K562 (cell line): ENCODE measurements around the gene TRNT1. TPM values are rescaled to one million over a fixed set of nuclear protein-coding genes. Genes with fewer than 3 reads are reported as not detected.

Experiments used
- ATAC-seq: fragments of 200-7000 bp; cut with Tn5 transposase; 3 replicates; pipeline ENCODE4 v1.9.1; 2020; ENCODE audit warnings: moderate library complexity
- BruUV-seq: library from RNA; stranded (reverse); fragments of 400-500 nt; replicated peaks from 2 replicates; lab custom pipeline; 2021; lab: Mats Ljungman, UMichigan
- CTCF ChIA-PET: fragments of 300-600 bp; formaldehyde crosslinking; extraction: SDS; loops from one replicate; lab custom pipeline; 2021; ENCODE audit warnings: low intra/inter-chr PET ratio; lab: Yijun Ruan, JAX
- POLR2A ChIA-PET: fragments of 300-600, 350-650 bp; sonication (Branson Sonifier 250); formaldehyde crosslinking; extraction: SDS; loops from one replicate; lab custom pipeline; 2021; ENCODE audit warnings: antibody characterized with exemption, inconsistent platforms; lab: Yijun Ruan, JAX
- DNase-seq, 4 experiments: peaks; one replicate each; pipeline versions ENCODE4 v3.0.0 to v3.0.0-alpha.2; 2011 to 2018; ENCODE audit warnings: low spot score in 3 of 4, mixed read lengths in 3 of 4; ENCODE audit errors: extremely low read depth in 1 of 4
- FAIRE-seq: peaks from 2 replicates; lab custom pipeline; 2011; peaks lifted over from hg19 to GRCh38; lab: Jason Lieb, UNC
- H2AFZ ChIP-seq: 2 replicates; pipeline ENCODE4 v1.6.0; 2011; ENCODE audit warnings: low read depth, low read length, control low read depth, inconsistent platforms
- H3K27ac ChIP-seq: fragments of 200-600 bp; 3 replicates; pipeline ENCODE4 v1.8.0; 2011; ENCODE audit warnings: low read depth, mild to moderate bottlenecking, control low read depth, inconsistent platforms, low read length, moderate library complexity, mixed read lengths; ENCODE audit errors: extremely low read depth
- H3K27me3 ChIP-seq, 2 experiments: fragments of 300-600 bp in 1 of 2; 2 replicates in 1 of 2; 3 replicates in 1 of 2; pipeline versions ENCODE4 v1.6.0 to v1.8.0; 2011; ENCODE audit warnings: inconsistent platforms in 2 of 2, low read length in 2 of 2, mild to moderate bottlenecking in 1 of 2, mixed read lengths in 1 of 2, moderate library complexity in 1 of 2; ENCODE audit not compliant: control insufficient read depth in 2 of 2, insufficient read depth in 2 of 2
- H3K36me3 ChIP-seq: fragments of 300-600 bp; 3 replicates; pipeline ENCODE4 v1.8.0; 2011; ENCODE audit warnings: mild to moderate bottlenecking, low read length, inconsistent platforms; ENCODE audit not compliant: control insufficient read depth, insufficient read depth
- H3K4me1 ChIP-seq, 2 experiments: fragments of 200-600 bp in 1 of 2; replicated peaks in 1 of 2; 2 replicates in 1 of 2; 3 replicates in 1 of 2; pipeline versions ENCODE4 v1.5.1 to v1.8.0; 2011; ENCODE audit warnings: inconsistent platforms in 2 of 2, low read length in 2 of 2, mild to moderate bottlenecking in 1 of 2, mixed read lengths in 1 of 2, moderate library complexity in 1 of 2; ENCODE audit not compliant: control insufficient read depth in 2 of 2, insufficient read depth in 2 of 2
- H3K4me2 ChIP-seq: 2 replicates; pipeline ENCODE4 v1.6.1; 2011; ENCODE audit warnings: low read length, control low read depth, inconsistent platforms, mixed read lengths; ENCODE audit not compliant: insufficient read depth
- H3K4me3 ChIP-seq: fragments of 200-600 bp; sonication (generic), shearing (Covaris generic); 2 replicates; pipeline ENCODE4 v1.5.1; 2016; ENCODE audit warnings: control low read depth, inconsistent platforms
- H3K79me2 ChIP-seq: fragments of 200-600 bp; 3 replicates; pipeline ENCODE4 v1.8.0; 2011; ENCODE audit warnings: low read length, inconsistent platforms; ENCODE audit not compliant: control insufficient read depth, insufficient read depth
- H3K9ac ChIP-seq, 2 experiments: 2 replicates each; pipeline versions ENCODE4 v1.6.0 to v1.6.1; 2011; ENCODE audit warnings: low read depth in 2 of 2, low read length in 2 of 2, control low read depth in 1 of 2, inconsistent platforms in 1 of 2, mild to moderate bottlenecking in 1 of 2, mixed read lengths in 1 of 2; ENCODE audit not compliant: insufficient read depth in 1 of 2
- H3K9me1 ChIP-seq: one replicate; pipeline ENCODE4 v1.6.0; 2011; ENCODE audit warnings: inconsistent platforms, mild to moderate bottlenecking, low read length, moderate library complexity; ENCODE audit not compliant: control insufficient read depth, insufficient read depth
- H3K9me3 ChIP-seq: replicated peaks from 2 replicates; pipeline ENCODE4 v1.5.1; 2011; ENCODE audit warnings: low read depth, low read length, inconsistent platforms; ENCODE audit not compliant: control insufficient read depth, insufficient read depth
- H4K20me1 ChIP-seq: replicated peaks from 2 replicates; pipeline ENCODE4 v1.6.1; 2011; ENCODE audit warnings: low read length, inconsistent platforms, mixed read lengths; ENCODE audit not compliant: control insufficient read depth, insufficient read depth
- COPS2 ChIP-seq: fragments of 450-650 bp; conservative IDR thresholded peaks from 2 replicates; pipeline ENCODE4 v1.6.1; 2016; ENCODE audit warnings: mild to moderate bottlenecking, moderate library complexity
- ELF4 ChIP-seq: fragments of 450-650 bp; formaldehyde crosslinking; IDR thresholded peaks from 2 replicates; pipeline ENCODE4 v1.4.0; 2022; ENCODE audit warnings: missing genetic modification characterization
- FUS ChIP-seq: fragments of 200-400 bp; formaldehyde crosslinking; optimal IDR thresholded peaks from 2 replicates; pipeline ENCODE3; 2017; ENCODE audit warnings: low read depth, low read length
- MAFF ChIP-seq: IDR thresholded peaks from 2 replicates; pipeline ENCODE4 v1.6.1; 2012; ENCODE audit warnings: low read length, improper control_type of control experiment
- MCM3 ChIP-seq: fragments of 450-650 bp; IDR thresholded peaks from 2 replicates; pipeline ENCODE4 v1.6.1; 2016
- NCOA6 ChIP-seq: fragments of 450-650 bp; IDR thresholded peaks from 2 replicates; pipeline ENCODE4 v1.6.1; 2017; ENCODE audit warnings: mild to moderate bottlenecking
- NFYB ChIP-seq: IDR thresholded peaks from 2 replicates; pipeline ENCODE4 v1.6.1; 2011; ENCODE audit warnings: mild to moderate bottlenecking, moderate library complexity; ENCODE audit not compliant: insufficient read length; ENCODE audit errors: extremely low read depth
- NONO ChIP-seq, 2 experiments: fragments of 200-400 bp in 1 of 2; fragments of 450-650 bp in 1 of 2; formaldehyde crosslinking in 1 of 2; IDR thresholded peaks; 2 replicates each; pipeline ENCODE4 v1.6.1; 2017; ENCODE audit warnings: low read depth in 2 of 2, mild to moderate bottlenecking in 2 of 2, moderate library complexity in 2 of 2, low read length in 1 of 2
- PHF8 ChIP-seq: fragments of 200-600 bp; sonication (generic); IDR thresholded peaks from 2 replicates; pipeline ENCODE4 v1.6.1; 2012; ENCODE audit warnings: mixed run types, mild to moderate bottlenecking, inconsistent platforms, low read length, moderate library complexity, borderline replicate concordance
- POLR2G ChIP-seq: fragments of 200-400 bp; formaldehyde crosslinking; IDR thresholded peaks from 2 replicates; pipeline ENCODE4 v1.6.1; 2017; ENCODE audit warnings: low read depth, mild to moderate bottlenecking, antibody characterized with exemption, low read length, moderate library complexity
- RAD51 ChIP-seq: fragments of 450-650 bp; IDR thresholded peaks from 2 replicates; pipeline ENCODE4 v1.7.1; 2016; ENCODE audit warnings: low read depth, mild to moderate bottlenecking, borderline replicate concordance
- RBFOX2 ChIP-seq: fragments of 200-400 bp; formaldehyde crosslinking; IDR thresholded peaks from 2 replicates; pipeline ENCODE4 v1.6.1; 2017; ENCODE audit warnings: low read depth, mild to moderate bottlenecking, low read length, moderate library complexity
- SUPT5H ChIP-seq: fragments of 450-650 bp; IDR thresholded peaks from 2 replicates; pipeline ENCODE4 v1.6.1; 2016
- TEAD4 ChIP-seq, 2 experiments: sonication (generic) in 1 of 2; formaldehyde crosslinking in 1 of 2; IDR thresholded peaks; 2 replicates each; pipeline versions ENCODE4 v1.6.1 to v1.8.0; 2012 to 2022; ENCODE audit warnings: borderline replicate concordance in 1 of 2, inconsistent platforms in 1 of 2, low read length in 1 of 2, mild to moderate bottlenecking in 1 of 2, missing genetic modification reagents in 1 of 2
- ZNF324 ChIP-seq: fragments of 250-450 bp; sonication (Bioruptor Pico); IDR thresholded peaks from 2 replicates; pipeline ENCODE4 v1.4.0; 2020; ENCODE audit warnings: mild to moderate bottlenecking
- WGBS: fragments of 100-300 bp; shearing (Covaris generic); methylation state at CpG from one replicate; pipeline ENCODE4 v1.1.6; 2016; ENCODE audit warnings: low coverage, mixed read lengths; ENCODE audit not compliant: insufficient coverage; ENCODE audit errors: missing lambda C conversion rate; 5-methylcytosine and 5-hydroxymethylcytosine counted together
- in situ Hi-C: fragments of 300-500 bp; cut with MboI; formaldehyde crosslinking; loops from 4 replicates; pipeline ENCODE4 v1.15.0; 2018; ENCODE audit warnings: inconsistent platforms, mixed read lengths
- intact Hi-C: fragments of 100-400 bp; cut with micrococcal nuclease; formaldehyde crosslinking; loops from 2 replicates; pipeline ENCODE4 v1.14.2; 2022
- polyA plus RNA-seq, 8 experiments: library from polyadenylated mRNA; depleted of rRNA in 4 of 8; stranded (reverse) in 5 of 8; unstranded in 3 of 8; fragments of >200 nt; fragmentation: Nextera tagmentation in 2 of 8; fragmentation: Illumina TruSeq in 1 of 8; extraction: Ambion mirVana in 2 of 8; extraction: Trizol in 1 of 8; gene quantifications; 2 replicates each; pipeline versions ENCODE4 v1.2.1 to v1.2.3, GENCODE V29; 2011 to 2014; ENCODE audit warnings: inconsistent platforms in 1 of 8, missing spikeins in 1 of 8
- total RNA-seq, 7 experiments: library from RNA; depleted of rRNA in 6 of 7; stranded (reverse); fragments of >200 nt in 6 of 7; fragmentation: Illumina TruSeq in 2 of 7; extraction: Trizol in 2 of 7; gene quantifications; 2 replicates each; pipeline versions ENCODE4 v1.2.1 to v1.2.3, GENCODE V29; 2011 to 2021; ENCODE audit warnings: low replicate concordance in 1 of 7

TRNT1 gene
- total and polyA plus RNA-seq, 9 of the 15 experiments (the other 6 are each of a cell fraction or from before 2014, with no cell fraction given): 38.1 to 58.2 (median 47.4) TPM

- Histone ChIP-seq H3K4me1 (no peaks in the 10 kb centered on the region), H3K27me3 (no peaks in the 10 kb centered on the region), H2AFZ (no peak overlapping the region), H3K4me3 (no peak overlapping the region), H4K20me1 (no peaks in the 10 kb centered on the region), H3K79me2 (no peaks in the 10 kb centered on the region), H3K4me2 (no peak overlapping the region), H3K36me3 (peaks cover 77% of the 10 kb centered on the region), H3K9me1 (no peaks in the 10 kb centered on the region), H3K9ac (no peak overlapping the region), H3K9me3 (no peaks in the 10 kb centered on the region), H3K27ac (no peak overlapping the region)
- DNase-seq (no peak), FAIRE-seq (no peak), ATAC-seq (no peak; the same call in 2 of the 3 replicates)
- BruUV-seq: no TSS peak
- CTCF ChIA-PET: no interaction called here
- TF ChIP-seq NONO (IDR thresholded peaks at IDR 0.05; ENCODE audit: low read depth in 2 of 2, low read length in 1 of 2) (no peak), SUPT5H (0 out of 2 replicates have a peak, but pooled peaks have one; percentile 29), ZNF324 (no peak), MAFF (no peak), POLR2G (0 out of 2 replicates have a peak, but pooled peaks have one; percentile 7)
- POLR2A ChIA-PET: interaction anchor here (0.9 kb wide), 2 partner anchors 11 to 30 kb away, joined by 3 to 4 read pairs; no protein-coding TSS in a partner anchor
- 96% methylated on average over 8 of the region's 8 CpGs for WGBS
- intact Hi-C loops (no loop called here), in situ Hi-C loops (no loop called here)
Measured at GRCh38 chr3:3157484-3157883, 30.7 kb downstream of the TRNT1 start.

- no peak for FAIRE-seq
- 63% methylated on average over 2 of the region's 2 CpGs for WGBS
Measured at GRCh38 chr3:3160826-3161225, 34.1 kb downstream of the TRNT1 start.

More at GRCh38 chr3:3160826-3161225, 34.1 kb downstream of the TRNT1 start:
- intact Hi-C loops: no loop called here
- ChIA-PET CTCF (no interaction called here), POLR2A (interaction anchor here (1.3 kb wide), 1 partner anchor 9 kb away, joined by 3 read pairs; no protein-coding TSS in a partner anchor)
- H3K27ac ChIP-seq: no peak overlapping the region
- DNase-seq: no peak
- no peak for ATAC-seq
- no peaks in the 10 kb centered on the region for H4K20me1 ChIP-seq
- no peak overlapping the region for H3K4me3 ChIP-seq
- TF ChIP-seq PHF8: no peak
- no peak for TF ChIP-seq ELF4 (CRISPR knock-in tag)
- TF ChIP-seq NCOA6: no peak
- no peak for TF ChIP-seq RBFOX2
- no peak for TF ChIP-seq RAD51
- TF ChIP-seq COPS2: no peak
- no peak for TF ChIP-seq MCM3
- no peak for TF ChIP-seq TEAD4 (IDR thresholded peaks at IDR 0.05; ENCODE audit: low read length)
- no peak for TF ChIP-seq TEAD4 (CRISPR knock-in tag; IDR thresholded peaks at IDR 0.05; ENCODE audit: borderline replicate concordance)
- TF ChIP-seq NFYB: no peak
- no peak for TF ChIP-seq FUS
- in situ Hi-C loops: no loop called here
- H3K4me2 ChIP-seq: no peak overlapping the region
- no TSS peak for BruUV-seq
- no peaks in the 10 kb centered on the region for H3K4me1 ChIP-seq
- no peaks in the 10 kb centered on the region for H3K27me3 ChIP-seq
- H3K9me3 ChIP-seq: no peaks in the 10 kb centered on the region
- H2AFZ ChIP-seq: no peak overlapping the region
- no peaks in the 10 kb centered on the region for H3K9me1 ChIP-seq
- H3K36me3 ChIP-seq: peaks cover 78% of the 10 kb centered on the region; the same call in 2 of the 3 replicates
- no peak overlapping the region for H3K9ac ChIP-seq
- H3K79me2 ChIP-seq: no peaks in the 10 kb centered on the region
